Testis (tissue), 2 donors: ENCODE measurements around the gene CD300LD.

ENCODE experiments used
- CTCF ChIP-seq, 3 experiments: fragments of 450-650 bp in 2 of 3; fragments of 200-600 bp in 1 of 3; sonication (generic) in 1 of 3; IDR thresholded peaks; one replicate each; pipeline ENCODE4 v1.5.1; 2016 to 2019; ENCODE audit warnings: antibody characterized with exemption in 3 of 3, mild to moderate bottlenecking in 2 of 3, moderate library complexity in 1 of 3
- POLR2A ChIP-seq: fragments of 450-650 bp; IDR thresholded peaks from one replicate; pipeline ENCODE4 v1.6.1; 2017; ENCODE audit warnings: antibody characterized with exemption, mild to moderate bottlenecking, moderate library complexity

GRCh38 chr17:74542166-74542565, 49.9 kb downstream of the CD300LD start:
- no peak for TF ChIP-seq POLR2A
- no peak for TF ChIP-seq CTCF (IDR thresholded peaks at IDR 0.05)
